NB4 (cell line): ENCODE results near the gene STX16.

Experiments
- DNase-seq: peaks from one replicate; pipeline ENCODE4 v3.0.0; 2010; ENCODE audit warnings: low read depth
- H3K4me3 ChIP-seq: one replicate; pipeline ENCODE4 v1.5.1; 2011; ENCODE audit warnings: mild to moderate bottlenecking, low read depth, low read length, moderate library complexity
- MYC ChIP-seq: IDR thresholded peaks from 2 replicates; pipeline ENCODE4 v1.6.1; 2011; ENCODE audit warnings: low read depth, low read length
- POLR2A ChIP-seq: IDR thresholded peaks from 2 replicates; pipeline ENCODE4 v1.6.1; 2011; ENCODE audit warnings: mild to moderate bottlenecking; ENCODE audit not compliant: insufficient read length; ENCODE audit errors: extremely low read depth
- TF ChIP-seq, protein P1 (sequence below): IDR thresholded peaks from one replicate; pipeline ENCODE4 v1.5.1; 2012; ENCODE audit warnings: low read depth, low read length
- TF ChIP-seq, protein P2 (sequence below): IDR thresholded peaks from 2 replicates; pipeline ENCODE4 v1.6.1; 2011; ENCODE audit warnings: low read depth, low read length

STX16 gene

DNA sequence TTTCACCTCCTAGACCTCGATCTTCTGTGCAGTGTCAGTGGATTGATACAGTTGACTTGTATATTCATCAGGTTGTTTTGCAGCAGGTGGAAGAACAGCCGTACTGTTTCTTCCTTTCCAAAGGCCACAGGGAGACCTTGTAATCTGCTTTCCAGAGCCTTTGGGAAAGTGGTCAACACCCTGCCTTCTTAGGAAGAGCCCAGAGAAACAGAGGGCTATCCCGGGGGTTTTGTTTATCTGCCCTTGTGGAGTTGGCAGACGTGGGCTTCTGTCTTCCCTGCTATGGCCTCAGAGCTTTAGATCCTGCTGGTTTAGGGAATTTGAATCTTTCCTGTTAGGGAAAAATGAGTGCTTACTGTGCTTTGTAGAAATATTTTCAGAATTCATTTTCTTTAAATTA is 19.6 kb downstream of the STX16 start:
- no peak for DNase-seq
- H3K4me3 ChIP-seq, result no peak overlapping the region

DNA sequence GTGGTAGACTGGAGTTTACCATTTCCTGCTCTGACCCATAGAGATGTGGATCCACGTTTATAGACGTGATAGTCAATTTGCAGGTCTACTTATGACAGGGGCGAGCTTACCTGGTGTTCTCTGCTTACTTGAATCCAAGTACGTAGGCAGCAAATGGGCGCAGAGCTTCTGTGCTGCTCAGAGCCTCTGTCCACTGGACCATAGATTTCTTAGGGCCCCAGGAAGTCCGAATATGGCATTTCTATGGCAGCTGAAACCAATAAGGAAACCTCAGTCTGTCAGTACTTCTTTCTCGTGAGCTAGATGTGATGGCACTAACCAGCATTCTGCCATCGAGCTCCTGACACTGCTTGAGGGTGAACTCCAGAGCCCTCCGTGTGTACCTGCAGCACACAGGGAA is 22.0 kb downstream of the STX16 start:
- H3K4me3 ChIP-seq, result no peak overlapping the region
- DNase-seq, result no peak
- TF ChIP-seq POLR2A (no peak), MYC (no peak)
- TF ChIP-seq, protein P1, sequence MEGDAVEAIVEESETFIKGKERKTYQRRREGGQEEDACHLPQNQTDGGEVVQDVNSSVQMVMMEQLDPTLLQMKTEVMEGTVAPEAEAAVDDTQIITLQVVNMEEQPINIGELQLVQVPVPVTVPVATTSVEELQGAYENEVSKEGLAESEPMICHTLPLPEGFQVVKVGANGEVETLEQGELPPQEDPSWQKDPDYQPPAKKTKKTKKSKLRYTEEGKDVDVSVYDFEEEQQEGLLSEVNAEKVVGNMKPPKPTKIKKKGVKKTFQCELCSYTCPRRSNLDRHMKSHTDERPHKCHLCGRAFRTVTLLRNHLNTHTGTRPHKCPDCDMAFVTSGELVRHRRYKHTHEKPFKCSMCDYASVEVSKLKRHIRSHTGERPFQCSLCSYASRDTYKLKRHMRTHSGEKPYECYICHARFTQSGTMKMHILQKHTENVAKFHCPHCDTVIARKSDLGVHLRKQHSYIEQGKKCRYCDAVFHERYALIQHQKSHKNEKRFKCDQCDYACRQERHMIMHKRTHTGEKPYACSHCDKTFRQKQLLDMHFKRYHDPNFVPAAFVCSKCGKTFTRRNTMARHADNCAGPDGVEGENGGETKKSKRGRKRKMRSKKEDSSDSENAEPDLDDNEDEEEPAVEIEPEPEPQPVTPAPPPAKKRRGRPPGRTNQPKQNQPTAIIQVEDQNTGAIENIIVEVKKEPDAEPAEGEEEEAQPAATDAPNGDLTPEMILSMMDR, result no peak
- TF ChIP-seq, protein P2, sequence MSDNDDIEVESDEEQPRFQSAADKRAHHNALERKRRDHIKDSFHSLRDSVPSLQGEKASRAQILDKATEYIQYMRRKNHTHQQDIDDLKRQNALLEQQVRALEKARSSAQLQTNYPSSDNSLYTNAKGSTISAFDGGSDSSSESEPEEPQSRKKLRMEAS, result no peak

More for the DNA sequence above, 19.6 kb downstream of the STX16 start:
- TF ChIP-seq, protein P1, result no peak
- TF ChIP-seq, protein P2, result no peak
- TF ChIP-seq MYC (no peak), POLR2A (no peak)

DNA sequence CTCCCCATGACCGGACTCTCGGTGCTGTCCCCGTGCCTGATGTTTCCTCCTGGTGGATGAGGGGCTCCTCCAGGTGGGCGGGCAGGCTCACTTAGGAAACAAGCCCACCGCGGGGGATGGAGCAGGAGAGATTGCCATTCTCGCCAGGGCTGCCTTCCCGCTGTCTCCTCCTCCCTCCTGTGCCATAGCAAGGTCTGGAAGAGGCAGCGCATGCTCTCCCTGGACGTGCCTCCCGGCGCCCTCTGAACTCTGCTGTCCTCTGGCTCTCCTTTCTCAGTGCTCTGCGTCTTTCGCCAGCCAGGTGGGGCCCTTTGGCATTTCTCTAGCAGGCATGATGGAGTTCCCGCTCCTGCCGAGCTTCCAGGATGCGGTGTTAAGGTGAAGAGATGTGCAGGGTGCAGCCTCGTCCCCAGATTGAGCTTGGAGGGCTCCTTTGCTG is 24.1 kb downstream of the STX16 start:
- no peak overlapping the region for H3K4me3 ChIP-seq
- TF ChIP-seq POLR2A (no peak), MYC (no peak)
- TF ChIP-seq, protein P1, result no peak
- TF ChIP-seq, protein P2, result no peak
- DNase-seq, result no peak

DNA sequence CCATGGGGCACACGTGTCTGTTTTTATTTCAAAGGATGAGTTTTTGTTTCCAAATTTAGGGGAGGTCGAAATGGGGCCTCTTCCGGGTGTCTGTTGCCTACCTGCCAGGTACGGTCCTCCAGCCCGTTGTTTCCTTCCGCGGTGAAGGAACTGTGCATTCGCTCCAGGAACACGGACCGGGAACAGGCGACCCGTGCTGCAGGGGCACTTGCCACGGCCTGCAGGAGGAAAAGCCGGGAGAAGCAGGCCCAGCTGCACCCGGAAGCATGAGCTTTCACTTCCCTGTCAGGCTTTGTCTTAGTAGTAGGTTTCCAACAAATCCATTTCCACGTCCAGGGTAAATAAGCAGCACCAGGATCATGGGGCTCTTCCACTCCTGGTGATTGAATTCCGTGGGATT is 24.6 kb downstream of the STX16 start:
- TF ChIP-seq POLR2A (no peak), MYC (no peak)
- TF ChIP-seq, protein P2, result no peak
- TF ChIP-seq, protein P1, result no peak
- no peak overlapping the region for H3K4me3 ChIP-seq
- no peak for DNase-seq

DNA sequence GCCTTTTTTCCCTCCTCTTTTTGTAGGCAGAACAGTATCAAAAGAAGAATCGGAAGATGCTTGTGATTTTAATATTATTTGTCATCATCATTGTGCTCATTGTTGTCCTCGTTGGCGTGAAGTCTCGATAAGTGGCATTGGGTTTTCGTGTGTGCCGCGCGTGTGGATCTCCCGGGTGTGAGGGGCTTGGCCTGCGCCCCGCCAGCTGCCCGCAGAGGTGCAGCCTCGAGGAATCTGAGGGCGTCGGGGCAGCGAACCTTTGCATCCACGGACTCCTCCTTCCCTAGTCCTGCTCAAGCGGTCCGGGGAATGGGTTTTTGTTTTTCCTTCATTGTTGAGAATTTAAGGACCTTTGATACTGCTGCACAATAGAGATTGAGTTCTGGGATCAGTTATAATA is 25.1 kb downstream of the STX16 start:
- no peak overlapping the region for H3K4me3 ChIP-seq
- TF ChIP-seq POLR2A (no peak), MYC (no peak)
- TF ChIP-seq, protein P2, result no peak
- TF ChIP-seq, protein P1, result no peak
- DNase-seq, result no peak

DNA sequence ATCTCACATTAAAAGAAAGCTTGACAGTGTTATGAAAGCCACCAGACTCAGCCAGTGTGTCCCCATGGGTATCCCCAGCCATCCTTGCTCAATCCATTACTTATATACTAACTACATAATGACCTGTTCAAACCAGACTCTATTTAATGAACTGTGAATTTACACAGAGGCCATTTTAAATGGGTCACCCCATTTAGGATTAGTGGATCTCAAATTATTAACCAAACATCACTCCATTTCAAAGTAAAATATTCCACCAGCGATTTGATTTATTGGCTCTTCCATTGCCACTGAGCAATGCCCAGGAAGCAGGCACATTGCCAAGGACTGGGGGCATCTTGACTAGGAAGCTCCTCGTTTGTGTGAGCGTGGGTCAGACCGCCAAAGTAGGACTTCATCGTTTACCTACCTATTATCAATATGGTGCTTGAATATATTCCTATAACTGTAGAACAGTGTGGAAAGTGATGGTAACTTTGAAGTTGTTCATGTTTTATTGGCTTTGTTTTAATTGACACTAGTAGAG is 26.1 kb downstream of the STX16 start:
- no peak for DNase-seq
- H3K4me3 ChIP-seq, result no peak overlapping the region
- no peak for TF ChIP-seq POLR2A
